HCT116 (cell line): ENCODE measurements around the gene TNPO2. TPM values are rescaled to one million over a fixed set of nuclear protein-coding genes. Genes with fewer than 3 reads are reported as not detected.

ENCODE experiments used
- ATAC-seq: fragments of 200-7000 bp; cut with Tn5 transposase; 2 replicates; pipeline ENCODE4 v1.9.1; 2020; ENCODE audit warnings: mild to moderate bottlenecking, moderate library complexity
- BruUV-seq: library from RNA; stranded (reverse); fragments of 400-500 nt; replicated peaks from 2 replicates; lab custom pipeline; 2021; lab: Mats Ljungman, UMichigan
- CTCF ChIA-PET: fragments of 300-600 bp; sonication (Branson Sonifier 250); formaldehyde crosslinking; loops from one replicate; lab custom pipeline; 2021; ENCODE audit warnings: antibody characterized with exemption; lab: Charles Lee
- POLR2A ChIA-PET: fragments of 300-600, 350-600 bp; sonication (Branson Sonifier 250); formaldehyde crosslinking; loops from one replicate; lab custom pipeline; 2021; ENCODE audit warnings: antibody characterized with exemption; lab: Charles Lee
- RAD21 ChIA-PET, 2 experiments: fragments of 300-600 bp; sonication (Branson Sonifier 250); formaldehyde crosslinking; loops; one replicate each; lab custom pipeline; 2023; ENCODE audit warnings: low total read pairs in 2 of 2; ENCODE audit not compliant: uncharacterized antibody in 2 of 2, unreplicated experiment in 2 of 2, low non-redundant PET in 1 of 2; lab: Charles Lee
- DNase-seq: peaks from one replicate; pipeline ENCODE4 v3.0.0-alpha.2; 2010; ENCODE audit warnings: low read depth, low spot score
- H2AFZ ChIP-seq: fragments of 200-600 bp; shearing (Covaris generic), sonication (generic); 2 replicates; pipeline ENCODE4 v1.6.1; 2017; ENCODE audit warnings: low read depth, mixed run types, mixed read lengths, antibody characterized with exemption, low read length; ENCODE audit not compliant: poor library complexity, severe bottlenecking
- H3K27ac ChIP-seq: 2 replicates; pipeline ENCODE4 v1.5.1; 2012; ENCODE audit warnings: low read depth, low read length
- H3K27me3 ChIP-seq: fragments of 200-600 bp; sonication (generic); 2 replicates; pipeline ENCODE4 v1.6.1; 2016; ENCODE audit warnings: mixed run types, low read length, mixed read lengths; ENCODE audit not compliant: insufficient read depth
- H3K36me3 ChIP-seq, 2 experiments: fragments of 200-500 bp in 1 of 2; fragments of 200-600 bp in 1 of 2; sonication (Bioruptor generic) in 1 of 2; sonication (generic) in 1 of 2; 2 replicates each; pipeline versions ENCODE4 v1.5.1 to v1.6.1; 2014 to 2016; ENCODE audit warnings: low read length in 2 of 2, inconsistent platforms in 1 of 2, mixed read lengths in 1 of 2, mixed run types in 1 of 2; ENCODE audit not compliant: insufficient read depth in 2 of 2, control insufficient read depth in 1 of 2
- H3K4me1 ChIP-seq, 2 experiments: fragments of 200-600 bp in 1 of 2; sonication (generic) in 1 of 2; 2 replicates each; pipeline versions ENCODE4 v1.5.1 to v1.6.1; 2012 to 2017; ENCODE audit warnings: low read length in 2 of 2, inconsistent platforms in 1 of 2, mild to moderate bottlenecking in 1 of 2, mixed read lengths in 1 of 2, mixed run types in 1 of 2, moderate library complexity in 1 of 2; ENCODE audit not compliant: insufficient read depth in 2 of 2, control insufficient read depth in 1 of 2
- H3K4me2 ChIP-seq: fragments of 200-600 bp; sonication (generic); 2 replicates; pipeline ENCODE4 v1.6.1; 2017; ENCODE audit warnings: mixed run types, low read length, mixed read lengths
- H3K4me3 ChIP-seq, 2 experiments: fragments of 200-600 bp in 1 of 2; sonication (generic) in 1 of 2; replicated peaks in 1 of 2; 2 replicates each; pipeline ENCODE4 v1.5.1; 2011 to 2016; ENCODE audit warnings: low read length in 2 of 2, control low read depth in 1 of 2, low read depth in 1 of 2, mild to moderate bottlenecking in 1 of 2, mixed read lengths in 1 of 2, mixed run types in 1 of 2
- H3K79me2 ChIP-seq: fragments of 200-600 bp; sonication (generic); 2 replicates; pipeline ENCODE4 v1.6.1; 2017; ENCODE audit warnings: mild to moderate bottlenecking, mixed run types, low read length, moderate library complexity, mixed read lengths; ENCODE audit not compliant: insufficient read depth
- H3K9ac ChIP-seq: fragments of 200-600 bp; sonication (generic); 2 replicates; pipeline ENCODE4 v1.6.1; 2016; ENCODE audit warnings: low read length, mixed read lengths
- H3K9me2 ChIP-seq: fragments of 200-600 bp; sonication (generic), shearing (Covaris generic); 2 replicates; pipeline ENCODE4 v1.6.1; 2017; ENCODE audit warnings: mixed run types, mild to moderate bottlenecking, moderate library complexity; ENCODE audit not compliant: insufficient read depth
- H3K9me3 ChIP-seq, 2 experiments: fragments of 200-500 bp in 1 of 2; fragments of 200-600 bp in 1 of 2; sonication (Bioruptor generic) in 1 of 2; sonication (generic) in 1 of 2; 2 replicates each; pipeline ENCODE4 v1.6.1; 2014 to 2017; ENCODE audit warnings: low read length in 2 of 2, mixed read lengths in 2 of 2, inconsistent platforms in 1 of 2, low read depth in 1 of 2, mild to moderate bottlenecking in 1 of 2, mixed run types in 1 of 2, moderate library complexity in 1 of 2; ENCODE audit not compliant: control insufficient read depth in 1 of 2, insufficient read depth in 1 of 2
- H4K20me1 ChIP-seq: fragments of 200-600 bp; sonication (generic), shearing (Covaris generic); 2 replicates; pipeline ENCODE4 v1.6.1; 2017; ENCODE audit warnings: mixed run types, mild to moderate bottlenecking, moderate library complexity; ENCODE audit not compliant: insufficient read depth
- EZH2 ChIP-seq: fragments of 200-600 bp; sonication (generic); IDR thresholded peaks from 2 replicates; pipeline ENCODE4 v1.6.1; 2017; ENCODE audit warnings: antibody characterized with exemption, mixed run types
- EZH2phosphoT487 ChIP-seq: fragments of 200-600 bp; IDR thresholded peaks from 2 replicates; pipeline ENCODE4 v1.6.1; 2018; ENCODE audit warnings: antibody characterized with exemption, borderline replicate concordance
- POLR2AphosphoS5 ChIP-seq: IDR thresholded peaks from 2 replicates; pipeline ENCODE4 v1.6.1; 2011; ENCODE audit warnings: mild to moderate bottlenecking, low read depth, low read length, moderate library complexity
- RAD21 ChIP-seq: IDR thresholded peaks from 2 replicates; pipeline ENCODE4 v1.6.1; 2012; ENCODE audit warnings: low read depth, mild to moderate bottlenecking
- SP1 ChIP-seq: IDR thresholded peaks from 2 replicates; pipeline ENCODE4 v1.6.1; 2012; ENCODE audit warnings: low read depth
- YY1 ChIP-seq: IDR thresholded peaks from 2 replicates; pipeline ENCODE4 v1.6.1; 2011; ENCODE audit warnings: low read length, low read depth, moderate library complexity, mild to moderate bottlenecking; ENCODE audit not compliant: insufficient replicate concordance; ENCODE audit errors: extremely low read depth
- ZFX ChIP-seq: fragments of 450-650 bp; IDR thresholded peaks from 2 replicates; pipeline ENCODE4 v1.6.1; 2017
- ZNF274 ChIP-seq: fragments of 200-500 bp; sonication (Bioruptor generic); IDR thresholded peaks from 2 replicates; pipeline ENCODE4 v1.6.1; 2014; ENCODE audit warnings: mild to moderate bottlenecking, low read depth, low read length, inconsistent platforms
- intact Hi-C: fragments of 100-400 bp; cut with micrococcal nuclease; formaldehyde crosslinking; loops from 2 replicates; pipeline ENCODE4 v1.10.0; 2022
- total RNA-seq: library from RNA; stranded (reverse); gene quantifications from one replicate; pipeline ENCODE4 v1.2.1, GENCODE V29; 2021; ENCODE audit not compliant: unreplicated experiment
- TF ChIP-seq, protein P1 (sequence below): IDR thresholded peaks from 2 replicates; pipeline ENCODE4 v1.6.1; 2012
- TF ChIP-seq, protein P2 (sequence below): IDR thresholded peaks from 2 replicates; pipeline ENCODE4 v1.6.1; 2012; ENCODE audit warnings: low read depth
- TF ChIP-seq, protein P3 (sequence below), 3 experiments: fragments of 200-600 bp in 1 of 3; sonication (generic) in 1 of 3; IDR thresholded peaks in 2 of 3; conservative IDR thresholded peaks in 1 of 3; 2 replicates each; pipeline ENCODE4 v1.5.1; 2012 to 2017; ENCODE audit warnings: low read depth in 2 of 3, low read length in 2 of 3, antibody characterized with exemption in 1 of 3, borderline replicate concordance in 1 of 3, control low read depth in 1 of 3, mild to moderate bottlenecking in 1 of 3, mixed read lengths in 1 of 3, mixed run types in 1 of 3, moderate library complexity in 1 of 3; ENCODE audit not compliant: insufficient read depth in 1 of 3

The TNPO2 gene
- total RNA-seq, 1 experiment from 2014 or later = 81.8 TPM

DNA sequence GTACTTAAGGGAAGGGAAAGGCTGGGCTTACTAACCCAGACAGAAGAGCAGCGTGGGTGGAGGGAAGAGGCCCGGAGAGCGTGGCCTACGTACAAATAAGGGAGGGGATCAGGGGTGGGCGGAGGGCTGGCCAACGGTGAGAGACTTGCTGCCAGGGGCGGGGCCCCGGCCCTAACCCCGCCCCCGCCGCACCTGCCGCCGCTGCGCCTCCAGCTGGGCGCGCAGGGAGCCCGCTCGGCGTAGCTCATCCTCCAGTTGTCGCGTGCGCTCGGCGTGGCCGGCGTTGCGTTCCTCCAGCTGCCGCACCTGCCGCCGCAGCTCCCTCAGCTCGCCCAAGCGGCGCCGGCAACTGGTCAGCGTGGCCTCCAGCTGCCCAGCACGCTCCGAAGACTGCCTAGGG lies 46.0 kb upstream of the TNPO2 start:
- RAD21 ChIA-PET = interaction anchor here in 1 of 2 experiments (0.6 kb wide), 1 partner anchor 23 kb away, joined by 3 read pairs; no protein-coding TSS in a partner anchor
- POLR2A ChIA-PET = interaction anchor here (0.6 to 1.4 kb wide), 2 partner anchors 24 to 32 kb away, joined by 3 to 5 read pairs; partner anchors contain the start of gene THSD8
- CTCF ChIA-PET = no interaction called here
- H3K27me3 ChIP-seq = no peaks in the 10 kb centered on the region
- H3K9me2 ChIP-seq = no peaks in the 10 kb centered on the region
- no peak overlapping the region for H3K27ac ChIP-seq
- H3K4me3 ChIP-seq = no peak overlapping the region
- peaks cover 6% of the 10 kb centered on the region; the same call in 1 of the 2 replicates for H3K79me2 ChIP-seq
- intact Hi-C loops = no loop called here
- H2AFZ ChIP-seq = no peak overlapping the region
- TF ChIP-seq, protein P1, sequence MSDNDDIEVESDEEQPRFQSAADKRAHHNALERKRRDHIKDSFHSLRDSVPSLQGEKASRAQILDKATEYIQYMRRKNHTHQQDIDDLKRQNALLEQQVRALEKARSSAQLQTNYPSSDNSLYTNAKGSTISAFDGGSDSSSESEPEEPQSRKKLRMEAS = no peak
- TF ChIP-seq SP1 (no peak), YY1 (no peak), RAD21 (no peak)
- TF ChIP-seq, all 23 proteins: peak for 0
- Histone ChIP-seq H3K9ac (no peak overlapping the region), H3K36me3 (peaks cover 2 to 10% of the 10 kb centered on the region in 2 experiments; a peak in 3 of 4 replicates), H3K4me1 (peaks cover 19 to 39% of the 10 kb centered on the region in 2 experiments), H3K4me2 (no peak overlapping the region), H4K20me1 (no peaks in the 10 kb centered on the region), H3K9me3 (no peaks in the 10 kb centered on the region)
- DNase-seq = no peak
- no peak for ATAC-seq
- no TSS peak for BruUV-seq

DNA sequence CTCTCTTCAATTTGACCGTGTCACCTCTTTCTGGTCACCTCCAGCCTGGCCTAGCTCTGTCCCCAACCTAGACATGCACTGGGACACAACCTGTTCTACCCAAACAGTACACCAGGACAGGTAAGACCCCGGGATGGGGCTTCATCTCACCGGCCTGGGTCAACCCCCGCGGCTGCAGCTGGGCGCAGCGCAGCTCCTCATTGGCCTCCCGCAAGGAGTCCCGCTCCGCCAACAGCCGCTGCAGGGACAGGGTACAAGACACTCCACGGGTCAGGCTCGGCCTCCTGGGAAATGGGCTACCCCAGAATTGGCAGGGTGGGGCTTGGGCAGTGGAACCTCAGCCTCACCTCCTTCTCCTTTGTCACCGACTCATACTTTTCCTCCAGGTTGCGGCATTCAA lies 43.9 kb upstream of the TNPO2 start:
- no peaks in the 10 kb centered on the region for H3K9me3 ChIP-seq
- no peaks in the 10 kb centered on the region for H3K79me2 ChIP-seq
- H2AFZ ChIP-seq = no peak overlapping the region
- ChIA-PET CTCF (interaction anchor here (3.1 to 4.5 kb wide), 4 partner anchors 9 to 79 kb away, joined by 34 to 123 read pairs (median 50); partner anchors contain the start of gene HOOK2), RAD21 (no interaction called here), POLR2A (interaction anchor here (5.4 kb wide), 1 partner anchor 26 kb away, joined by 98 read pairs; the partner anchor contains the start of gene JUNB)
- peaks cover 5 to 20% of the 10 kb centered on the region in 2 experiments; a peak in 3 of 4 replicates for H3K4me1 ChIP-seq
- no peak overlapping the region for H3K9ac ChIP-seq
- H3K27me3 ChIP-seq = no peaks in the 10 kb centered on the region
- no peak overlapping the region for H3K27ac ChIP-seq
- no peak overlapping the region for H3K4me3 ChIP-seq
- ATAC-seq (no peak), DNase-seq (no peak)
- H3K36me3 ChIP-seq = peaks cover 14 to 20% of the 10 kb centered on the region in 2 experiments
- no TSS peak for BruUV-seq
- no peaks in the 10 kb centered on the region for H4K20me1 ChIP-seq
- H3K4me2 ChIP-seq = no peak overlapping the region
- intact Hi-C loops = no loop called here
- no peaks in the 10 kb centered on the region for H3K9me2 ChIP-seq
- TF ChIP-seq, protein P2, sequence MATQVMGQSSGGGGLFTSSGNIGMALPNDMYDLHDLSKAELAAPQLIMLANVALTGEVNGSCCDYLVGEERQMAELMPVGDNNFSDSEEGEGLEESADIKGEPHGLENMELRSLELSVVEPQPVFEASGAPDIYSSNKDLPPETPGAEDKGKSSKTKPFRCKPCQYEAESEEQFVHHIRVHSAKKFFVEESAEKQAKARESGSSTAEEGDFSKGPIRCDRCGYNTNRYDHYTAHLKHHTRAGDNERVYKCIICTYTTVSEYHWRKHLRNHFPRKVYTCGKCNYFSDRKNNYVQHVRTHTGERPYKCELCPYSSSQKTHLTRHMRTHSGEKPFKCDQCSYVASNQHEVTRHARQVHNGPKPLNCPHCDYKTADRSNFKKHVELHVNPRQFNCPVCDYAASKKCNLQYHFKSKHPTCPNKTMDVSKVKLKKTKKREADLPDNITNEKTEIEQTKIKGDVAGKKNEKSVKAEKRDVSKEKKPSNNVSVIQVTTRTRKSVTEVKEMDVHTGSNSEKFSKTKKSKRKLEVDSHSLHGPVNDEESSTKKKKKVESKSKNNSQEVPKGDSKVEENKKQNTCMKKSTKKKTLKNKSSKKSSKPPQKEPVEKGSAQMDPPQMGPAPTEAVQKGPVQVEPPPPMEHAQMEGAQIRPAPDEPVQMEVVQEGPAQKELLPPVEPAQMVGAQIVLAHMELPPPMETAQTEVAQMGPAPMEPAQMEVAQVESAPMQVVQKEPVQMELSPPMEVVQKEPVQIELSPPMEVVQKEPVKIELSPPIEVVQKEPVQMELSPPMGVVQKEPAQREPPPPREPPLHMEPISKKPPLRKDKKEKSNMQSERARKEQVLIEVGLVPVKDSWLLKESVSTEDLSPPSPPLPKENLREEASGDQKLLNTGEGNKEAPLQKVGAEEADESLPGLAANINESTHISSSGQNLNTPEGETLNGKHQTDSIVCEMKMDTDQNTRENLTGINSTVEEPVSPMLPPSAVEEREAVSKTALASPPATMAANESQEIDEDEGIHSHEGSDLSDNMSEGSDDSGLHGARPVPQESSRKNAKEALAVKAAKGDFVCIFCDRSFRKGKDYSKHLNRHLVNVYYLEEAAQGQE = no peak
- TF ChIP-seq EZH2 = no peak
- no peak for TF ChIP-seq ZFX
- no peak for TF ChIP-seq ZNF274
- TF ChIP-seq SP1 = no peak
- TF ChIP-seq, protein P3, sequence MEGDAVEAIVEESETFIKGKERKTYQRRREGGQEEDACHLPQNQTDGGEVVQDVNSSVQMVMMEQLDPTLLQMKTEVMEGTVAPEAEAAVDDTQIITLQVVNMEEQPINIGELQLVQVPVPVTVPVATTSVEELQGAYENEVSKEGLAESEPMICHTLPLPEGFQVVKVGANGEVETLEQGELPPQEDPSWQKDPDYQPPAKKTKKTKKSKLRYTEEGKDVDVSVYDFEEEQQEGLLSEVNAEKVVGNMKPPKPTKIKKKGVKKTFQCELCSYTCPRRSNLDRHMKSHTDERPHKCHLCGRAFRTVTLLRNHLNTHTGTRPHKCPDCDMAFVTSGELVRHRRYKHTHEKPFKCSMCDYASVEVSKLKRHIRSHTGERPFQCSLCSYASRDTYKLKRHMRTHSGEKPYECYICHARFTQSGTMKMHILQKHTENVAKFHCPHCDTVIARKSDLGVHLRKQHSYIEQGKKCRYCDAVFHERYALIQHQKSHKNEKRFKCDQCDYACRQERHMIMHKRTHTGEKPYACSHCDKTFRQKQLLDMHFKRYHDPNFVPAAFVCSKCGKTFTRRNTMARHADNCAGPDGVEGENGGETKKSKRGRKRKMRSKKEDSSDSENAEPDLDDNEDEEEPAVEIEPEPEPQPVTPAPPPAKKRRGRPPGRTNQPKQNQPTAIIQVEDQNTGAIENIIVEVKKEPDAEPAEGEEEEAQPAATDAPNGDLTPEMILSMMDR (IDR thresholded peaks at IDR 0.05 in 2 of 3, conservative IDR thresholded peaks at IDR 0.05 in 1 of 3; ENCODE audit: borderline replicate concordance in 1 of 3, insufficient read depth in 1 of 3, low read depth in 2 of 3, low read length in 2 of 3) = no peak
- TF ChIP-seq POLR2AphosphoS5 = no peak
- TF ChIP-seq EZH2phosphoT487 = no peak
